Epithelial cell of proximal tubule (primary cell): ENCODE results near the gene AADAC. TPM values are rescaled to one million over a fixed set of nuclear protein-coding genes. Genes with fewer than 3 reads are reported as not detected.
"Not testable (repeated sequence)": the region's sequence is repeated elsewhere in the genome, so short reads cannot be mapped to it uniquely, and the experiment has no call there.

Experiments used
- DNase-seq: peaks from one replicate; pipeline ENCODE4 v3.0.0-alpha.2; 2011; ENCODE audit warnings: low read depth
- H3K4me3 ChIP-seq: 2 replicates; pipeline ENCODE4 v1.5.1; 2011; ENCODE audit warnings: low read depth, mild to moderate bottlenecking, low read length
- CTCF ChIP-seq: conservative IDR thresholded peaks from 2 replicates; pipeline ENCODE4 v1.5.1; 2012; ENCODE audit warnings: low read depth, mild to moderate bottlenecking, low read length
- total RNA-seq: library from RNA; depleted of rRNA; stranded (reverse); fragments of >200 nt; gene quantifications from 2 replicates; pipeline ENCODE4 v1.2.3, GENCODE V29; 2015

AADAC gene
- total RNA-seq, 1 donor from 2014 or later: 0.29 TPM

- no peak overlapping the region for H3K4me3 ChIP-seq
- no peak for TF ChIP-seq CTCF
- DNase-seq: peak; percentile 59
Measured at GRCh38 chr3:151864423-151865101, 50.6 kb downstream of the AADAC start.

- TF ChIP-seq CTCF: no peak
- H3K4me3 ChIP-seq: no peak overlapping the region
- no peak for DNase-seq
Measured at GRCh38 chr3:151866711-151867410, 52.9 kb downstream of the AADAC start.

GRCh38 chr3:151867666-151868065, 53.8 kb downstream of the AADAC start:
- no peak for DNase-seq
- H3K4me3 ChIP-seq: no peak overlapping the region
- TF ChIP-seq CTCF: no peak

GRCh38 chr3:151869181-151869580, 55.3 kb downstream of the AADAC start:
- DNase-seq: no peak
- H3K4me3 ChIP-seq: no peak overlapping the region
- no peak for TF ChIP-seq CTCF

DNA sequence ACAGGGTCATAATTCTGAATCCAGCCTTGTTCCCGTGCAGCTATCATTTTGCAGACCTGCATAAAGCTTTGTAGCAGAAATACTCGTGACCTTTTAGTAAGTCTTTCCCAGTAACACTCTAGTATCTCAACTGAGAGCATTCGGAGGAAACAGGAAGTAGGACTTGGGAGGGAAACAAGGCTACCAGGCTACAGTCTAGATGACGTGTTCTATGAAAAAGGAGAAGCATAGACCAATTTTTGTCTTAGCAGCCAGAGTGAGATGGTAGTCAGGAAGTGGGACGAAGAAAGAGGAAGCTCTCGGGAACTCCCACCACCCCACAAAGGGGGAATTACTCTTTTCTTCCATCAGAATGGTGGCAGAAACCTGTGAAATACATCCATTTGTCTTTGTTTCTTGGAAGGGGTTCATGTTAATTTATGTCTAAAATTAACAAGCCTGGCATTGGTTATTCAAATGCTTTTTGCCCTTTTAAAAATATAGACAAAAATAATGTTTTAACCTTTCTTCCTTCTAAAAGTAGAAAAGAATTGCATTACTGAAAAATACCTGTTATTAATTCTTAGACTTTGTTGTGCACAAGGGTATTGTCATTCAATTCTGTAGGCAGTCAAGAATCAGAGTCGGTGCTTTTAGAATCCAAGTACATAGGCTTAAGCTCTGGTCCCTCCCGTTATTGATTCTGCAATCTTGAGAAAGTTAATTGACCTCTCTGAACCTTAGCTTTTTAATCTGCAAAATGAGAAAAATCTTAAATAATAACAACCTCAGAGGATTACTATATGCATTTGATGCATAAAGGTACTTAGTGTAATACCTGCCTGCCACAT, 57.9 kb downstream of the AADAC start:
- TF ChIP-seq CTCF: no peak
- H3K4me3 ChIP-seq: no peak overlapping the region
- no peak for DNase-seq

DNA sequence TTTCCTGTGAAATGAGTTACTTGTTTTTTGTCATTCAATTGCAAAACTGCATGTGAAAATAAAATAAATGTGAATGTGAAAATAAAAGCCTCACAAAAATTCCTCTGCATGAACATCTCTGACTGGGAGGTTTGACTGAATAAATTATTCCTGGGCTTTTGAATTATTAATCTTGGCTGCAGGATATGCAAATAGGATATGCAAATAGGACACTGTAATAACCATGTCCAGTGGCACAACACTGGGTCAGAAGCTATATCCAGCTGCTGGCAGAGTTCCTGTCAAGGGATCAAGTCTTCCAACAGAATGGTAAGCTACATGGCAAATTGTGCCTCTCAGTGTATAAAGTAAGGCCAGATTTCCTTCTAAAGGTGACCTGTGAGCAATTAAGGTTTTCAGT, 59.5 kb downstream of the AADAC start, which contains the start of gene SUCNR1:
TSS of gene SUCNR1 (plus strand) at position 246 of the 400 bp plus-strand sequence. CDS start 6,250 bp downstream, outside the sequence.
- DNase-seq: no peak
- no peak for TF ChIP-seq CTCF
- H3K4me3 ChIP-seq: peak within 1 kb of the TSS; percentile 46

DNA sequence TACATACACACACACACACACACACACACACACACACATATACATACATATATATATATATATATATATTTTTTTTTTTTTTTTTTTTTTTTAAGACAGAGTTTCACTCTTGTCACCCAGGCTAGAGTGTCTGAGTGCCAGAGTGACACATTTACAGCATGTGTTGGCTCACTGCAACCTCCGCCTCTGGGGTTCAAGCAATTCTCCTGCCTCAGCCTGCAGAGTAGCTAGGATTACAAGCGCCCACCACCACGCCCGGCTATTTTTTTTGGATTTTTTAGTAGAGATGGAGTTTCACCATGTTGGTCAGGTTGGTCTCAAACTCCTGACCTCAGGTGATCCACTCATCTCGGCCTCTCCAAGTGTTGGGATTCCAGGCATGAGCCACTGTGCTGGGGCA, 60.2 kb downstream of the AADAC start:
- peak overlapping the region; percentile 46 for H3K4me3 ChIP-seq
- not testable (repeated sequence) for DNase-seq
